Heart left ventricle (tissue), 13 donors: ENCODE measurements around the gene MGAT4A.

Experiments
- POLR2A ChIP-seq, 2 donors: fragments of 450-650 bp; IDR thresholded peaks; one replicate each; pipeline ENCODE4 v1.6.1; 2017; ENCODE audit warnings: antibody characterized with exemption in 2 of 2, mild to moderate bottlenecking in 2 of 2, moderate library complexity in 2 of 2
- TF ChIP-seq, protein P1 (sequence below), 12 donors: fragments of 200-600 bp; sonication (generic) in 4 of 12; IDR thresholded peaks; one replicate each; pipeline versions ENCODE4 v1.5.0 to v1.8.0; 2018 to 2022; ENCODE audit warnings: antibody characterized with exemption in 12 of 12, mild to moderate bottlenecking in 5 of 12
- donor health status: ischemic (EF 13 %, LVEDD 7.1; RV severe dilation, severe dysfunction).
- donor health status: DM: no; HTN: yes; CAD: no.
- donor health status: DM: no; HTN: no; CAD: no.
- donor health status: ischemic (EF 25% LVEDD 6.9; RV normal size, moderate dysfunction).
- donor health status: ischemic (EF 25% LVEDD 5.7; RV mildly dilated, moderate dysfunction).
- donor health status: ischemic (EF 35%, LVEDD 5.7; RV mildly dilated, moderate dysfunction).
- donor health status: nonischemic (EF 11% LVEDD 7.7; RV severe dilation, severe dysfunction).
- donor health status: DM: yes; HTN: yes; CAD: no.
- donor health status: PGD.
- donor health status: ischemic (EF 29% LVEDD 5.4; RV normal size, mild dysfunction).
- donor health status: nonischemic (EF 23%, LVEDD 6.1; RV moderate dilation, normal function).

DNA sequence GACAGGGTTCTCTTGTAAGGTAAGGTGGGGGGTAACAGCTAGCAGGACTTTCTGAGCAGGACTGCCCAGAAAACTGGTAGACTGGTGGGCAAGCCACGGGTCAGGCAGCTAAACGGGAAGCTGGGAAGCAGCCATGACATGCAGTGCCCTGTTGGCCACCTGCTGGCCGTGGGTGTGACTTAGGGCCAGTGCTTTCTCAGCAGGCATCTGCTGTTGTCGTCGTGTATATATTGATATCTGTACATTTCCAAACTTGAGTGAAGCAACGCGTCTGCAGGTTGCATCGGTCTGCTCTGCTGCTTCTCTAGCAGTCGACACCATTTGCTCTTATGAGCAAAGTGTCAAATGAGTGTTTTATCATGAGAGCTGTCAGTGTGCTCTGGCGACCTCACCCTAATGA lies 153.6 kb downstream of the MGAT4A start:
- TF ChIP-seq, protein P1, sequence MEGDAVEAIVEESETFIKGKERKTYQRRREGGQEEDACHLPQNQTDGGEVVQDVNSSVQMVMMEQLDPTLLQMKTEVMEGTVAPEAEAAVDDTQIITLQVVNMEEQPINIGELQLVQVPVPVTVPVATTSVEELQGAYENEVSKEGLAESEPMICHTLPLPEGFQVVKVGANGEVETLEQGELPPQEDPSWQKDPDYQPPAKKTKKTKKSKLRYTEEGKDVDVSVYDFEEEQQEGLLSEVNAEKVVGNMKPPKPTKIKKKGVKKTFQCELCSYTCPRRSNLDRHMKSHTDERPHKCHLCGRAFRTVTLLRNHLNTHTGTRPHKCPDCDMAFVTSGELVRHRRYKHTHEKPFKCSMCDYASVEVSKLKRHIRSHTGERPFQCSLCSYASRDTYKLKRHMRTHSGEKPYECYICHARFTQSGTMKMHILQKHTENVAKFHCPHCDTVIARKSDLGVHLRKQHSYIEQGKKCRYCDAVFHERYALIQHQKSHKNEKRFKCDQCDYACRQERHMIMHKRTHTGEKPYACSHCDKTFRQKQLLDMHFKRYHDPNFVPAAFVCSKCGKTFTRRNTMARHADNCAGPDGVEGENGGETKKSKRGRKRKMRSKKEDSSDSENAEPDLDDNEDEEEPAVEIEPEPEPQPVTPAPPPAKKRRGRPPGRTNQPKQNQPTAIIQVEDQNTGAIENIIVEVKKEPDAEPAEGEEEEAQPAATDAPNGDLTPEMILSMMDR (IDR thresholded peaks at IDR 0.05): peak in 11 of 12 donors; percentile 12 to 53 (median 34)
- no peak for TF ChIP-seq POLR2A (IDR thresholded peaks at IDR 0.05)
